ENCODE data around the gene RINL.

Gene RINL

GRCh38 chr19:38919837-38920601 is 41.9 kb upstream of the RINL start:
- in situ Hi-C loops (cut with MboI; ENCODE audit: low sequenced_read_pairs, unreplicated experiment): no loop called here
- DNase-seq (ENCODE audit: low spot score): no peak
- TF ChIP-seq CTCF (IDR thresholded peaks at IDR 0.05; ENCODE audit: borderline replicate concordance, control extremely low read depth, extremely low read depth, insufficient read depth, missing control alignments): no peak

GRCh38 chr19:38918526-38918925 is 40.5 kb upstream of the RINL start:
- no peak for DNase-seq (ENCODE audit: low spot score)
- TF ChIP-seq CTCF (IDR thresholded peaks at IDR 0.05; ENCODE audit: borderline replicate concordance, control extremely low read depth, extremely low read depth, insufficient read depth, missing control alignments): no peak
- in situ Hi-C loops (cut with MboI; ENCODE audit: low sequenced_read_pairs, unreplicated experiment): no loop called here

- TF ChIP-seq CTCF (IDR thresholded peaks at IDR 0.05; ENCODE audit: borderline replicate concordance, control extremely low read depth, extremely low read depth, insufficient read depth, missing control alignments): no peak
- no peak for DNase-seq (ENCODE audit: low spot score)
- in situ Hi-C loops (cut with MboI; ENCODE audit: low sequenced_read_pairs, unreplicated experiment): no loop called here
Measured at GRCh38 chr19:38917921-38918491, 39.9 kb upstream of the RINL start.

GRCh38 chr19:38917516-38917915 is 39.4 kb upstream of the RINL start:
- in situ Hi-C loops (cut with MboI; ENCODE audit: low sequenced_read_pairs, unreplicated experiment): no loop called here
- no peak for TF ChIP-seq CTCF (IDR thresholded peaks at IDR 0.05; ENCODE audit: borderline replicate concordance, control extremely low read depth, extremely low read depth, insufficient read depth, missing control alignments)

GRCh38 chr19:38915329-38916321 is 37.5 kb upstream of the RINL start:
- in situ Hi-C loops (cut with MboI; ENCODE audit: low sequenced_read_pairs, unreplicated experiment): no loop called here
- no peak for DNase-seq (ENCODE audit: low spot score)
- TF ChIP-seq CTCF (IDR thresholded peaks at IDR 0.05; ENCODE audit: borderline replicate concordance, control extremely low read depth, extremely low read depth, insufficient read depth, missing control alignments): no peak

More at GRCh38 chr19:38917516-38917915, 39.4 kb upstream of the RINL start:
- DNase-seq (ENCODE audit: low spot score): no peak

GRCh38 chr19:38913958-38914357 is 35.9 kb upstream of the RINL start:
- TF ChIP-seq CTCF (IDR thresholded peaks at IDR 0.05; ENCODE audit: borderline replicate concordance, control extremely low read depth, extremely low read depth, insufficient read depth, missing control alignments): no peak
- in situ Hi-C loops (cut with MboI; ENCODE audit: low sequenced_read_pairs, unreplicated experiment): no loop called here
- no peak for DNase-seq (ENCODE audit: low spot score)
